ENCODE data around the gene PLCD3.

Gene PLCD3

DNA sequence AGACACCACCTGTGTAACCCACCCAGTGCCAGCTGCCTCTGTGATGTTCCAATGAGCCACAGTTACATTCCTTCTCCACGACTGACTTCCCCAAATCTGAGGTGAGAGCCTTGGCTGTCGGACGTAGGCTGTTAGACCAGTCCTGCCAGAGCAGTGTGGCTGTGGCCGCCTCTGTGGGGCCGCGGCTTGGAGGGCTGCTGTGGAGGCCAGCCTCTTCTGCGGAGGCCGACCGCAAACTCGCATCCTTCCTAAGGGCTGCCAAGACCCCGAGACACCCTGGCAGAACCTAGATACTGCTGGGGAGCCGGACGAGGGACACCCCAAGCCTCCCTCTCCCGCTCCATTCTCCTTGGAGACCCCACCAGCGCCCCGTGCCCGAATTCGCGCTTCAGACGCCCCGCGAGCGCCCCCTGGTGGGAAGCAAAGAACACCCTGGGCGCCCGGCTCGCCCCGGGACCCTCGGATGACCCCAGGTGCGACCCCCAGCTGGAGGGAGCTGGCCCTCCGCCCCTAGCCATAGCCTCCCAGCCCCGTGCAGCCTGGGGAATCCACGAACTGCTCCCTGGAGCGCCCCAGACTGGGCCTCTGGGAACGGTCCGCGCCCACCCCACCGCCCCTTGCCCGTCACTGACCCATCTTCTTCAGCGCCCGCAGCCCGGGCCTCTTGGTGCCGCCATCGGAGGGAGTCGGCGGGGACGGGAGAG, 547 bp downstream of the PLCD3 start:
- H3K27ac ChIP-seq, result peak overlapping the region in 10 of 11 experiments; percentile 42 to 81 (median 78); a peak in 20 of 22 replicates
- peaks cover 19 to 60% (median 30%) of the 10 kb centered on the region in 10 experiments for H3K4me1 ChIP-seq
- peak overlapping the region; percentile 76 to 86 (median 83) for H3K9ac ChIP-seq

DNA sequence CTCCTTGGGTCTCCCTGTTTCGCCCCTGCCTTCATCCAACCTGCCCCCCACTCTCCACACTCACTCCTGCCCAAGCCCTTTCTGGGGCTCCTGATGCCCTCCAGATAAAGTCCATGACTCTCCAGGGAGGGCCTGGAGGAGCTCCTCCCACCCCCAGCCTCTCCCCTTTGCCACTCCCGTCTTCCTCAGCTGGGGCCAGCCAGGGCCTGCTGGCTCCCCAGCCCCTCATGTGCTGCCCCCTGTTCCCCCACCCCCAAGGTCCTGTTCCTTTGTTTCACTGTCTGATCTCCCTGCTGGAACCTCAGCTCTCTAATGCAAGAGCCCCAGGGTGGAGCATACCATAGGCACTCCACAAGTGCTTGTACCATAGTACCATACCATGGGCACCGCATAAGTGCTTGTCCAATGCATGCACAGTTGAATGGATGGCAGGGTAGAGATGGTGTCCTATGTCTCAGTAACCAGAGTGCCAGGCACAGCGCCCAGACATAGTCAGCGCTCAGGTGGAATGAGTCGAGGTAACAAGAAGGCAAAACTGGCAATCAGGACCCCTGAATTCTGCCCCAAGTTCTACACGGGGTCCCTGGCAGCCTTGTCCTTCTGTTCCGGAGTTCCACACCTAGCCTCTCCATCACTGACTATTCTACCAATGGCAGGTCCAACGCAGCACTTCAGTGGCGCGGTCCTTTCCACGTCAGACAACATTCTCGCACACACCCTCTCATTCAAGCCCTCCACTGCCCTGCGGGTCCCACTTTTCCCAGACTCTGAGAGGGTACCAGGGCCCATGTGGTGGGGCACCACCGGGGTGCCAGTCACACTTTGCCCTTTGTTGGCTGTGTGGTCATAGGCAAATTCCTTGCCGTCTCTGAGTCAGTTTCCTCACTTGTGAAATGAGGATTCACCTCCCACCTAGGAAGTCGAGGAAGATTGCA, 1.4 kb downstream of the PLCD3 start:
- no peak for TF ChIP-seq Cebpa-rat (IDR thresholded peaks at IDR 0.05)
- Histone ChIP-seq H3K4me2 (peak overlapping the region; percentile 96 to 100 (median 99)), H4K20me1 (peaks cover 0 to 49% (median 8%) of the 10 kb centered on the region in 11 experiments; a peak in 9 of 22 replicates), H3K4me3 (peak overlapping the region in 6 of 10 experiments; percentile 78 to 88 (median 81); a peak in 10 of 20 replicates), H3K27me3 (no peaks in the 10 kb centered on the region), H3K9me3 (replicated peaks in 1 of 11) (no peaks in the 10 kb centered on the region), H3K4me1 (peaks cover 10 to 52% (median 21%) of the 10 kb centered on the region in 10 experiments), H3K27ac (0 out of 22 replicates have a peak overlapping the region, but pooled peaks of 1 of the 11 experiments have one; percentile 7), H3K9ac (peak overlapping the region in 3 of 11 experiments; percentile 80 to 86 (median 86); a peak in 3 of 22 replicates), H3K36me3 (0 out of 22 replicates have a peak, but pooled peaks cover 0 to 8% (median 0%) of the 10 kb centered on the region in 11 experiments)

More for the DNA sequence above, 547 bp downstream of the PLCD3 start:
- no peaks in the 10 kb centered on the region for H3K27me3 ChIP-seq
- peak overlapping the region; percentile 78 to 88 (median 81) for H3K4me3 ChIP-seq
- 0 out of 22 replicates have a peak, but pooled peaks cover 0 to 8% (median 0%) of the 10 kb centered on the region in 11 experiments for H3K36me3 ChIP-seq
- H4K20me1 ChIP-seq, result peaks cover 0 to 49% (median 8%) of the 10 kb centered on the region in 11 experiments; a peak in 9 of 22 replicates
- peak overlapping the region; percentile 96 to 100 (median 99) for H3K4me2 ChIP-seq
- H3K9me3 ChIP-seq (replicated peaks in 1 of 11), result no peaks in the 10 kb centered on the region
- TF ChIP-seq Cebpa-rat (IDR thresholded peaks at IDR 0.05), result no peak

DNA sequence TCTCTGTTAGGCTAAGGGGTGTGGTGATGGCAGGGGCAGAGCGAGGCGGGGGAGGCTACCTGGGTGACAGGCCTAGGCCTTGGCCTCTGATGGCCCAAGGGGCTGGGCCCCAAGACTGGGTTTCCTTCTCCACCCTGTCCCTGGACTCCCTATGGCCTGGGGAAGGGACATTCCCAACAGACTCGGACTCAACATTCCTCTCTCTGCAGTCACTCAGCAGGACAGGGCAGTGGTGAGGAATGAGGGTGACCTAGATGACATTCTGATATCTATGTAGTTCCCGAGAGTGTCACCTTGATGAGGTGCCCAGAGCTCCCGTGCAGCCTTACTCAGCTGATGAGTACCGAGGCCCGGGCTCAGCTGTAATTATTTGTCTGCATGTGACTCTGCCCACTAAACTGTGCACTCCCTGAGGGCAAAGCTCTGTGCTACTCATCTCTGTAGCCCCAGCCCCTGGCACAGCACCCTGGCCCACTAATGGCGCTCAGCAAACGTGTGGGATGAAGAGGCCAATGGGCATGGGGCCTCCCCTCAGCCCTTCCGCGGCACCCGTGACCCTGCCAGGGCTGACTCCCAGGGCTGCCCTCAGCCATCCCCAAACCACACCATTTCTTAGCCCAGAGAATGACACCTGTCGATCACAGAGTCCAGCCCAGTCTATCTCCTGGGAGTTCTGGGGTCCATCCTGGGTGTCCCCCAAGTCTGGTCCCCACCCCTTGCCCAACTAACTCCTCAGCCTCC, 2.2 kb downstream of the PLCD3 start:
- no peak for TF ChIP-seq Cebpa-rat (IDR thresholded peaks at IDR 0.05)
- H3K27ac ChIP-seq, result no peak overlapping the region
- H3K36me3 ChIP-seq, result 0 out of 22 replicates have a peak, but pooled peaks cover 0 to 8% (median 0%) of the 10 kb centered on the region in 11 experiments
- H3K4me2 ChIP-seq, result peak overlapping the region in 3 of 11 experiments; percentile 26 to 98 (median 96); a peak in 5 of 22 replicates
- peaks cover 0 to 49% (median 8%) of the 10 kb centered on the region in 11 experiments; a peak in 9 of 22 replicates for H4K20me1 ChIP-seq
- peaks cover 8 to 49% (median 17%) of the 10 kb centered on the region in 10 experiments; a peak in 19 of 20 replicates for H3K4me1 ChIP-seq
- H3K9me3 ChIP-seq (replicated peaks in 1 of 11), result no peaks in the 10 kb centered on the region
- no peaks in the 10 kb centered on the region for H3K27me3 ChIP-seq
- peak overlapping the region in 3 of 11 experiments; percentile 8 to 23 (median 15); a peak in 2 of 22 replicates for H3K9ac ChIP-seq
- no peak overlapping the region for H3K4me3 ChIP-seq

GRCh38 chr17:45129426-45129939, 2.8 kb downstream of the PLCD3 start:
- Histone ChIP-seq H3K36me3 (0 out of 22 replicates have a peak, but pooled peaks cover 0 to 8% (median 0%) of the 10 kb centered on the region in 11 experiments), H4K20me1 (peaks cover 0 to 50% (median 8%) of the 10 kb centered on the region in 11 experiments; a peak in 9 of 22 replicates), H3K9ac (peak overlapping the region in 2 of 11 experiments; percentile 8 to 13; a peak in 1 of 22 replicates), H3K27ac (no peak overlapping the region), H3K9me3 (replicated peaks in 1 of 11) (no peaks in the 10 kb centered on the region), H3K4me3 (no peak overlapping the region), H3K4me2 (peak overlapping the region in 1 of 11 experiments; percentile 98; a peak in 1 of 22 replicates), H3K27me3 (no peaks in the 10 kb centered on the region), H3K4me1 (peaks cover 11 to 56% (median 20%) of the 10 kb centered on the region in 10 experiments; a peak in 19 of 20 replicates)
- no peak for TF ChIP-seq Cebpa-rat (IDR thresholded peaks at IDR 0.05)

- H3K4me1 ChIP-seq, result peaks cover 16 to 61% (median 25%) of the 10 kb centered on the region in 10 experiments; a peak in 19 of 20 replicates
- no peak overlapping the region for H3K27ac ChIP-seq
- H3K27me3 ChIP-seq, result no peaks in the 10 kb centered on the region
- no peak overlapping the region for H3K9ac ChIP-seq
- H3K4me3 ChIP-seq, result no peak overlapping the region
- no peaks in the 10 kb centered on the region for H3K9me3 ChIP-seq (replicated peaks in 1 of 11)
- 0 out of 22 replicates have a peak, but pooled peaks cover 0 to 8% (median 0%) of the 10 kb centered on the region in 11 experiments for H3K36me3 ChIP-seq
- H3K4me2 ChIP-seq, result no peak overlapping the region
- no peak for TF ChIP-seq Cebpa-rat (IDR thresholded peaks at IDR 0.05)
- H4K20me1 ChIP-seq, result peaks cover 0 to 55% (median 8%) of the 10 kb centered on the region in 11 experiments; a peak in 9 of 22 replicates
Observed at GRCh38 chr17:45128989-45129388, 3.3 kb downstream of the PLCD3 start.

DNA sequence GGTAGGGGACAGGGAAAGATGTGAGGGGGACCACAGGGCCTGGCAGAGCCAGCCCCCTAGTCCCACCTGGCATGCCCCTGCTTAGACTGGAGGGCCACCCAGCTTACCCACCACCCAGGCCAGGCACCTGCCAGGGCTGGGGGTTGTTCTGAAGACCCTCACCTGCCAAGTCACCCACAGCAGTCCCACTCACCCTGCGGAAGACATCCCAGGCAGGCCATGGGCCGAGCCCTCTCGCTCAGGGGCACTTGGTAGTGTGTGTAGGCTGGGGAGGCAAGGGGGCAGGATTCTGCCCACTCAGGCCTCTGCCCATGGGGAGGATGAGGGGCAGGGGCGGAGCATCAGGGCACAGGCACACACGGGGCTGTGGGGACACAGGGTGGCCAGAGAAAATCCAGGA, 4.0 kb downstream of the PLCD3 start:
- Histone ChIP-seq H3K4me1 (peaks cover 22 to 67% (median 31%) of the 10 kb centered on the region in 10 experiments), H3K27me3 (no peaks in the 10 kb centered on the region), H3K9ac (peak overlapping the region in 2 of 11 experiments; percentile 5 to 24; a peak in 2 of 22 replicates), H3K27ac (peak overlapping the region in 1 of 11 experiments; percentile 9; a peak in 1 of 22 replicates), H4K20me1 (peaks cover 0 to 61% (median 8%) of the 10 kb centered on the region in 11 experiments; a peak in 9 of 22 replicates), H3K9me3 (replicated peaks in 1 of 11) (no peaks in the 10 kb centered on the region), H3K4me3 (no peak overlapping the region), H3K4me2 (peak overlapping the region in 1 of 11 experiments; percentile 13; a peak in 1 of 22 replicates), H3K36me3 (0 out of 22 replicates have a peak, but pooled peaks cover 0 to 8% (median 0%) of the 10 kb centered on the region in 11 experiments)
- no peak for TF ChIP-seq Cebpa-rat (IDR thresholded peaks at IDR 0.05)

DNA sequence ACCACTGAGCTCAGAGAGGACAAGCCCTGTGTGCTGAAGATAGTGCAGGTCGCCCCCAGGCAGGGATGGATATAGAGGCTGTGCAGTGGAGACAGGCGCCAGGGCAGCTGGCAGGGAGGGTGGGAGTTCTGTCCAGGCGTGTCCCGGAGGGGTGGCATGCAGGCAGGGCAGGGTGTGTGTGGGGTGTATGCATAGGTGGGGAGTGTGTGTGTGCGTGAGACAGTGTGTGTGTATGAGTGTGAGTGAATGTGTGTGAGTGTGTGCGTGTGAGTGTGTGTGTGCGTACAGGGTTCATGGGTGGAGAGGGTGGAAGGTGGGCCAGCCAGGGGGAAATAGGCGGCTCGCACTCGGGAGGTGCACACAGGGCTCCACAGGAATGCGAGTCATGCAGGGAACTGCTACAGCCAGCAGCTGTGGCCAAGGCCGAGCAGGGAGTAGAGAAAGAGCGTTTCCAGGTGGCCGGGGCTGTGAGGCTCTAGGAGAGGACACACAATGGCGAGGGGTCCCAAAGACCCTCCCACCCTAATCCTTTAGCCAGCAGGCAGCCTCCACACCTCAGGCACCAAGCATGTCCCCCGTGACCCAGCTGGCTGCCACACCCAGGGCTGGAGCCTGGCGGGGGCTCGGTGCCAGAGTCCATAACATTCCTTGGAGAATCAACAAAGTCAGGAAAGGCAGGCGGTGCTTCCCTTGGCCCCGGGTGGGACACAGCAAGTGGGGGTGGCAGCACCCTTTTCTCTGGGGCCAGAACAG, 4.6 kb downstream of the PLCD3 start:
- peak overlapping the region in 3 of 11 experiments; percentile 0 to 24 (median 5); a peak in 2 of 22 replicates for H3K9ac ChIP-seq
- 0 out of 22 replicates have a peak, but pooled peaks cover 0 to 8% (median 0%) of the 10 kb centered on the region in 11 experiments for H3K36me3 ChIP-seq
- no peak overlapping the region for H3K4me3 ChIP-seq
- no peaks in the 10 kb centered on the region for H3K9me3 ChIP-seq (replicated peaks in 1 of 11)
- H3K27ac ChIP-seq, result peak overlapping the region in 1 of 11 experiments; percentile 9; a peak in 1 of 22 replicates
- H3K27me3 ChIP-seq, result no peaks in the 10 kb centered on the region
- peak overlapping the region in 2 of 11 experiments; percentile 13 to 16; a peak in 2 of 22 replicates for H3K4me2 ChIP-seq
- no peak for TF ChIP-seq Cebpa-rat (IDR thresholded peaks at IDR 0.05)
- peaks cover 0 to 61% (median 7%) of the 10 kb centered on the region in 11 experiments; a peak in 8 of 22 replicates for H4K20me1 ChIP-seq
- H3K4me1 ChIP-seq, result peaks cover 24 to 69% (median 31%) of the 10 kb centered on the region in 10 experiments
